DMS53 treated with DMSO at 0.1 percent for 48 hours (cell line): ENCODE results near the gene LLGL2.

ENCODE experiments used
- DNase-seq: peaks from one replicate; lab custom pipeline; 2025; ENCODE audit not compliant: unreplicated experiment; lab: John Stamatoyannopoulos, UW

The LLGL2 gene

DNA sequence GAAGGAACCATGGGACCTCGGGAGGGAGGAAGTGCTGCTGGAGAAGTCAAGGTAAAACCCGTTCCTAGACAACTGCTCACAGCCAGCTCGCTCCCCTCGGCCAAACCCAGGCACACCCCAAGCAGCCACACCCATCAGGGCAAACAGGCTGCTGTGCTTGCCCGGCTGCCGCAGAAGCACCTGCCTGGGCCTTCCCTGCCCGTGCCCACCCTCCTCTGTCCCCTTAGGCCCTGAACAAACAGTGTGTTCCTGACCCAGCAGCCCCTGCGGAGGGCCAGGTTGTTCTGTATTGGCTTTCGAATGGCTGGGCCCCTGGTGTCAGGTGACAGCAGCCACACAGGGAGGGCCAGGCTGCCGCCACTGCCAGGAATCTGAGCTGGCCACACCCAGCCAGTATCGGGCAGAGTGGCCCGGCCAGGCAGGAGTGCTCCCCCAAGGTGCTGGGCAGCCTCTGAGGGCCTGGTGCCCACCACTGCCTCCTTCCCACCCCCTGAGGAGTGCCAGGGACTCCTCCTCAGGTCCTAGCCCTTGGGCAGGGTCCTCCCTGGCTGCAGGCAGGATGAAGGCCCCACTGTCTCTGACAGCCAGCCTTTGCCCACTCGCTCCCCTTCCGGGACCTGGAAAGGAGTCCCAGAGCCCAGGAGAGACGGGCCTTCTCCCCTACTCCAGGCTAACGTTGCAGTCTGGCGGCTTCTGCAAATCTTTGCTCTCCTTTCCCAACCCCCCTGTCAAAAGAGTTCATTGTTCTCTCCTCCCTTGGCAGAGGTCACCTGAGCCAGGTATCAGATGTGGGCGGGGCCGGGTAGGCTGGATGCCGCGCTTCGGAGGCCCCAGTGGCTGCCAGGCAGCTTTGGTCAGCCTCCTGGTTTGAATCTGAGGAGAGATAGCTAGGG is 24.0 kb downstream of the LLGL2 start:
- peak; percentile 72 for DNase-seq

DNA sequence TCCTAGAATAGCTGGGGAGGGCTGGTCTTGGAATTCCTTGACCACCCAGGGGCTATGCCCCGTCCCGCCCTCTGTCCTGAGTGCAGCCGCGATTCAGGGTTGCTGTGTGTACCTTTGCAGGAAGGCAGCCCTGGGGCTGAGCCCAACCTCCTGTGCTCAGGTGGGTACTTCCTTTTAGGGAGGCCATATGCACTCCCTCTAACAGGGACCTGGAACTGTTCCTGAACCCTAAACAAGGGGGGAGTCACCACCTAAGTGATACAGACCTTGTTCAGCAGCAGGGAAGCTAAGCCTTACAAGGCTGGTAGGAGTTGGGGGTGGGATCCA is 24.6 kb downstream of the LLGL2 start:
- peak; percentile 41 for DNase-seq

DNA sequence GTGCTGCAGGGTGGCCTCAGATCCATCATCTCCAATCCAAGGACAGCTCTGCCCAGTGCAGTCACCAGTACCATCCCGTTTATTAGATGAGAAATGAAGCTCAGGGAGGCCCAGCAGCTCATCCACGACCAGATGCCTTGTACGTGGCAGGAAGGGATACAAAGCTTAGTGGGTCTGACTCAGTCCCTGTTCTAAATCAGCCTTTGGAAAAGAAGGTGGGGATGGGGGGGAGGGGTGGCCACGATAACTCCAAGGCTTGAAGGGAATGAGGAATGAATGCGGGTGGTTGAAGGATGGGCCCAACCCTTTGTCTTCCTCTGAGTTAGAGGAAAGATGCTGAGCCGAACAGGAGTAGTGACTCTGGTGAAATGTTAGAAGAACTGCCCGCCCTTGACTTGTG is 25.8 kb downstream of the LLGL2 start:
- no peak for DNase-seq

DNA sequence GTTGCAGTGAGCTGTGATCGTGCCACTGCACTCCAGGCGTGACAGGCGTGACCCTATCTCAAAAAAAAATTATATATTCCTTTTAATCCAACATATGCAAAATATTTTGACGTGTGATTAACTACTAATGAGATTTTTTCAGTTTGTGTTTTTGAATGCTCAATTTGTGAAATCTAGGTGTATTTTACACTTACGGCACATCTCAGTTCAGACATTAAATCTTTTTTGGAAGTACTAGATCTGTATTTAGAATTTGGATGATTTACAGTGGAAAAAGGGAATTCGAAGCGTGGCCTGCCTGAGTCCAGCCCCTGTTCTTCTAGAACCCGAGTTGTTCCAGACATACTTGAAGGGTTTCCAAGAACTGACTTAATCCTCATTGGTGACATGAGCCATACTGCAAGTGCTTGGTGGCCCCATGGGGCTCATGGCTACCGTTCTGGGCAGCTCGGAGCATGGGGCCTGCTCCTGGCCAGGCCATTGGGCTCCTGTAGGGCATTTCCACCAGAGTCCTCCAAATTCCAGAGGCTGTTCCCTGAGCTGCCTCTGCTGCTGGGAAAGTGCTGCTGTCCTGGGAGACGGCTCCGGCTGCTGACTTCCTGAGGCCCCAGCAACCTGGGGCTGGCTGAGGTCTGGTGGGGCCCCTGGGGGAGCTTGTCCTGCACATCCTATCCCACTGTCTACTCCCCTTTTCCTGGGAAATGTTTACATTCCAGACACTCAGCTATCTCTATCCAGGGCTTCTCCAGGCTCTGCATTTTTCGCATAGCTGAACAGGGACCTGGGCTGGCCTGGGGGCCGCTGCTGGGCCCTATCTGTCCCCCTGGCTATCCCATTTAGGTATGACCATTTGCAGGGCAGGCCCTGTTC is 27.2 kb downstream of the LLGL2 start:
- no peak for DNase-seq

DNA sequence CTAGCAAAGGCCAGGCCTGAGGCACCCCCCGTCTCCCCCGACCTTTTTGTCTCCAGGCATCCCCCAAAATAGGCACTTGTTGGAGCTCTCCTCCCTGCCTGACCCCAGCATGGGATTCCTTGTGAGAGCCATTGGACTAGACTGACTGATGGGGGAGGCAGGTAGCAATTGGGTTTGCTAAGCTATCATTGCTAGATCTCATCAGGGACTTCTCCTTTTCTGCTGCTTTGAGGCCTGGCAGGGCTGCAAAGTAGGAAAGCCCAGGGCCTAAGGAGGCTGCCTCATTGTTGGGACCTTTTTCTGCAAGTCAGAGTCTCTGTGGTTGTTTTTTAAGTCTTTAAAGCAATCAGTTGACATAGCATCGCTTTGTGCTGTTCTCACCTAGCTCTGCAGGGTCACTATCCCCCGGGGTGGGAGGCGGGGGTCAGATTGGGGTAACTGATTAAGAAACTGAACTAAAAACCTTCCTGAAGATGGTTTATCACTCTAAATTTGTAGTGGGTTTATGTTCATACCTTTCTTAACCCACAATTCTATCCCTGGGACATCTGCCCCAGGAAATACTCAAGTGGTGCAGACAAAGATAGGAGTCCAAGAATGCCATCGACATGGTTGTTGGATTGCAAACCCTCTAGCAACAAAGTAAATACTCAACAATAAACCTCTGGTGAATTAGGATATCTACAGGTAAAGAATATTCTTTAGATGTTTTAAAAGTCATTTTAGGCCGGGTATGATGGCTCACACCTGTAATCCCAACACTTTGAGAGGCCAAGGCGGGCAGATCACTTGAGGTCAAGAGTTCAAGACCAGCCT is 28.0 kb downstream of the LLGL2 start:
- no peak for DNase-seq

DNA sequence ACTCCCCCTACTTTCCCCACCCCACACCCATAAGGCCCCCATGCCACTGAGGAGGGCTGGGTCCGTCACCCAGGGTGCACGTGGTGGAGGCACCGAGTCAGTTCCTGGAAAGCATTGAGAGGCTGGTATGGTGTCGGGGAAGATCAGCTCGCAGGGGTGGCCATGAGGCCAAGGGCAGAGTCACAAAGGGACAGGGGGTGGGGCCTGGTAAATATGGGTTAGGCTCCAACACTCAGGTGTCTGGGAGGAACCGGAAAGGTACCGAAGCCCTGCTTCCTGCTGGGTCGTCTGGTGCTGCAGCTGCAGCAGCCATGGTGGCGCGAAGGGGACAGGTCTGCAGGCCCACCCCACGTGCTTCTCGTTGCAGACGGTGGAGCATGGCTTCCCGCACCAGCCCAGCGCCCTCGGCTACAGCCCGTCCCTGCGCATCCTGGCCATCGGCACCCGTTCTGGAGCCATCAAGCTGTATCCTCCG is 30.2 kb downstream of the LLGL2 start:
- no peak for DNase-seq

DNA sequence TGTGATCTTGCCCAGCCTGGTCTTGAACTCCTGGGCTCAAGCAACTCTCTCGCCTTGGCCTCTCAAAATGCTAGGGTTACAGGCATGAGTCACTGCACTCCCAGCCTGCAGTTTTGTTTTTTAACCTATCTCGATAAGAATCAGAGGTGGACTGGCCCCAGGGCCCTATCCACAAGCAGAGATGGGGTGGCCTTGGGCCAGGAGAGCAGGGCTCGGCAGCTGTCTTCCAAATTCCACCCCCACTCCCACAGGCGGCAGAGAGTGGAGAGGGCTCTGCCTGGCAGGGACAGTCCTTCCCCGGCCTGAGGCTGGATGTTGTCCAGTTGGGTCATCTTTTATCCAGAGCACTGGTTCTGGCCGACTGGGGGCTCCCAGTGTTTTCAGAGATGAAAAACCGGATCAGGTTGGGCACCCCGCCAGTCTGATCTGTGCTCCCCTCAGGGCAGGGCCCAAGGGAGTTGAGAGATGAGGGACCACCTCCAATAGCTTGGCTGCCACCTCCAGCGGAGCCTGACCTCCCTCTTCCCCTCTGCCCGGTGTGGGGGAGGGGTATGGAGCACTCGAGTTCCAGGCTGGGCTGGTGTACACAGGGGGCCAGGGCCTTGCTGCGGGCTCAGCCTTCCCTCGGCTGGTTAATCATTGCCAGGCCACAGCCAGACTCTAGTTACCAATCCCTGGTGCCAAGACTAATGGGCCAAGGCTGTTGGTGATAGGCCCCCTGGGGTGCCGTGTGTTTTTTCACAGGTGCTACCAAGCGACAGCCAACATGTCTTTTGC is 31.8 kb downstream of the LLGL2 start:
- peak; percentile 96 for DNase-seq

DNA sequence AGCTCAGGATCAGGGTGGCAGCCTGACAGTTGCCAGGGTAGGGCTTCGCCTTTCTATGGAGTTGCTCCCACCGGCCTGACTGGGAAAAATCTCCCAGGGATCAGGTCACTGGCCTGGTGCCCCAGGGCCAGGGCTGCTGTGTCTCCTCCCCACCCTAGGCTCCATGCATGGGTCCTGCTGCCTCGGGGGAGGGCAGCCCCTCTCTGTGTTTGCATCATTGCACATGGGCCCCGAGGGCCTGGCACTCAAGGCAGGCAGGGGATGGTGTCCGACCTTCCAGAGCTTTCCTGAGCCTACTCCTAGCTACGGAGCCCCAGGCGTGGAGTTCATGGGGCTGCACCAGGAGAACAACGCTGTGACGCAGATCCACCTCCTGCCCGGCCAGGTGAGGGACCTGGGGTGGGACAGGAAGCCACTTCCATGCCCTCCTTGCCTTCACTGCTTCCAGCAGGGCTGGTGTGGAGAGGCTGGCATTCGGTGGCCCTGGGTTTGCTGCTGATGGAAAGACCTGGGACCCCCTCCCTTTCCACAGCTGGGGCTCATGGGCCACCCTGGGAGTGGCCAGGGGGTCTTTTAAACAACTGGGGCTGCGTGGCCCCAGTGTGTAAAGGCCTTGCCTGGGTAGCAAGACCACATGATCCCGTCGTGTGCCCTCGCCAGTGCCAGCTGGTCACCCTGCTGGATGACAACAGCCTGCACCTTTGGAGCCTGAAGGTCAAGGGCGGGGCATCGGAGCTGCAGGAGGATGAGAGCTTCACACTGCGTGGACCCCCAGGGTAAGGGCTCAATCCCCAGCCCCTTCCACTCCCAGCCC is 32.6 kb downstream of the LLGL2 start:
- no peak for DNase-seq

DNA sequence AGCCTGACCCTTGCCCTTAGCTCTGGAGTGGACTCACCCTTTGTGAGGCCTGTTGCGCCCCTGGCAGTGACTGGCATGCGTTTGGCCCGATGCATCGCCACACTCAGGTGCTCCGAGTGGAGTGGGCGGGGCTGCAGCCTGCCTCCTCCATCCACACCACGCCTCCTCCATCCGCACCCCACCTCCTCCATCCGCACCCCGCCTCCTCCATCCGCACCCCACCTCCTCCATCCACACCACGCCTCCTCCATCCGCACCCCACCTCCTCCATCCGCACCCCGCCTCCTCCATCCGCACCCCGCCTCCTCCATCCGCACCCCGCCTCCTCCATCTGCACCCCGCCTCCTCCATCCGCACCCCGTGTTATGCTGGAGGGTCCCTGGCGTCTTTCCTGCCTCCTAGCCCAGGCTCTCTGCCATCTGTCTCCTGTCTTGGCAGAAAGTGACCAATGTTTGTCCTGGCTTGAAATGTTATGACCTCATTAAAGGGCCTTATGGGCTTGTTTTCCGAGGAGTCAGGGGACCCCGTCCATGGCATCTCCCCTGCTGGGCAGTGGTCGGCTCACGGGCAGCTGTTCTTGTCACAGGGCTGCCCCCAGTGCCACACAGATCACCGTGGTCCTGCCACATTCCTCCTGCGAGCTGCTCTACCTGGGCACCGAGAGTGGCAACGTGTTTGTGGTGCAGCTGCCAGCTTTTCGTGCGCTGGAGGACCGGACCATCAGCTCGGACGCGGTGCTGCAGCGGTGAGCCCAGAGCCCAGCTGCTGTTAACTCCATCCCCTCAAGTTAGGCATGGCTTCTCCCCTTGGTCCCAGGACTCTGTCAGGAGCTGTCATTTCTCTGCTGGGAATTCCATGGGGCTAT is 33.4 kb downstream of the LLGL2 start:
- no peak for DNase-seq

DNA sequence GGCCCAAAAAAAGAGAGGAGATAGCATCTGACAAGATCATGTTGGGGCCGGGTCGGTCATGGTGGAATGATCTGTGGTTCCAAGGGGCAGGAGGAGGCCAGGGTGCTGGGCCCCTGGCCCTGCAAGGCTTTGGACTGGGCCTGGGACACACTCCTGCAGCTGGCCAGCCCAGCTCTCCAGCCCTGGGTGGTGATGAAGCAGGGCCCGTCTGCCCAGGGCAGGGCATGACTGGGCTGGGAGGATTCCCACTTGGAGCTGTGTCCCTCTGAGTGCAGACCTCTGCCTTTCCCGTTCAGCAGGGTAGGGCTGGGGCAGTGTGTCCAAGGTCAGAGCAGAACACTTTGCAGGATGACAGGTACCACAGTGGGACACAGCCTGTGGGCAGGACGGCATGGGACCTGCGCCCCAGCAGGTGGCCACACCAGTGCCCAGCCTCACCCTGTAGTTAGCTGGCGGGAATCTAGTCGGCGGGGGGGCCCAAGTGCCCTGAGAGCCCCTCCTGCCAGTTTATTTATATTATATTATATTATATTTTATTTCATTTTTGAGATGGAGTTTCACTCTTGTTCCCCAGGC is 34.5 kb downstream of the LLGL2 start:
- no peak for DNase-seq

DNA sequence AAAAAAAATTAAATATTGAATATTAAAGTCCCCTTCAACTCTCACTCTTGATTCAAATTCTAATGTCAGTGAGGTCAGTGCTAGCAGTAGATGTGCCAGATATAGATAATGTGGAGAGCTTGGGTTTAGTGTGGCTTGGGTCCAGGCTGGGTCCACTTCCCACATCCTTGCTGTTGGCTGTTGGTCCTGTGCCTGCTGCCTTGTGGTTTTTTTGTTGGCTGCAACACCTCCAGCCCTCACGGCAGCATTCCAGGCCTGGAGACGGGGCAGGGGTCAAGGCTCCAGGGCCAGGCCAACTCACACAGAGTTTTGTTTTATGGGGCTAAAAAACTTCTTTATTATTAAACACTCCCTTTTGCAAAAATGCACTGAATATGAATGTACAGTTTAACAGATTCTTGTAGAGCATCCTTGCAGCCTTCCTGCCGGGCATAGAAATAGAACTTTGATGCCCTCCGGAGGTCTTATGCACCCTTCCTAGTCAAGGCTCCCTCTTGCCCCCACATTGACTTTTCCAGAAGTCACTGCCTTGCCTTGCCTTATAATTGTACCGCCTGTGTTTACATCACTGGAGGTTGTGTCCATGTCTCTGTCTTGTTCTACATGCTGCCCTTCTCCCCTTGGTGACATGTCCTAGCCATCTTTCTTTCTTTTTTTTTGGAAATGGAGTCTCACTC is 36.6 kb downstream of the LLGL2 start:
- no peak for DNase-seq

DNA sequence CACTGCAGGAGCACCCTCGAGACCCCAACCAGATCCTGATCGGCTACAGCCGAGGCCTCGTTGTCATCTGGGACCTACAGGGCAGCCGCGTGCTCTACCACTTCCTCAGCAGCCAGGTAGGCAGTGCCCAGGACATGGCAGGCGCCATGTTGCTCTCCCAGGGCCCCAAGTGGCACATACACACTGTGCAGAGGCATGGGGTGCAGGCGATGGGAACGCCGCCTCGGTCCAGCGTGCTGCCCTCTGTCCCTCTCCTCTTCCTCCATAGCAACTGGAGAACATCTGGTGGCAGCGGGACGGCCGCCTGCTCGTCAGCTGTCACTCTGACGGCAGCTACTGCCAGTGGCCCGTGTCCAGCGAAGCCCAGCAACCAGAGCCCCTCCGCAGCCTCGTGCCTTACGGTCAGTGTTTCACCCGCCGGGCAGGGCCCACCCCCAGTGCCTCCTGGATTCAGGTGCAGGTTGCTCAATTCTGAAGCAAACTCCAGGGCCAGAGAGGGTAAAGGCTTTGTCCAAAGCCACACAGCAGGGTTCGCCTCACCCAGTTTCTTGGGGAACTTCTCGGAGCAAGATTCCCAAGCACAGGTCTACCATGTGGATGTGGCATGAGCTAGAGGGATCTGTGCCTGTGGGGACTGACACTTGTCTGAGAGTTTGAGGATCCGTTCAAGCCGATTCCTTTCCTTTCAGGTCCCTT is 37.7 kb downstream of the LLGL2 start:
- DNase-seq: no peak

DNA sequence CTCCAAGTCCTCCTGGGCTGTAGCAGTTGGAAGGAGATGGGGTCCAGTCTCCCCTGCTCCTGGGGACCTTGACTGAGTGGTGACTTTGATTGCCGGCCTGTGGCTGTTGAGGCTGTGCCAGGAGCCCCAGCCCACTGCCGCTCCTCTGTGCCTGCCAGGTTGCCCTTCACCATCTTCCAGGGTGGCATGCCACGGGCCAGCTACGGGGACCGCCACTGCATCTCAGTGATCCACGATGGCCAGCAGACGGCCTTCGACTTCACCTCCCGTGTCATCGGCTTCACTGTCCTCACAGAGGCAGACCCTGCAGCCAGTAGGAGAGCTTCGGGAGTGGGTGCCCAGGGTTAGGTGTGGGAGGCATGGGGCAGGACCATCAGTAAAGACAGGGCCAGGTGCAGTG is 38.7 kb downstream of the LLGL2 start:
- no peak for DNase-seq

DNA sequence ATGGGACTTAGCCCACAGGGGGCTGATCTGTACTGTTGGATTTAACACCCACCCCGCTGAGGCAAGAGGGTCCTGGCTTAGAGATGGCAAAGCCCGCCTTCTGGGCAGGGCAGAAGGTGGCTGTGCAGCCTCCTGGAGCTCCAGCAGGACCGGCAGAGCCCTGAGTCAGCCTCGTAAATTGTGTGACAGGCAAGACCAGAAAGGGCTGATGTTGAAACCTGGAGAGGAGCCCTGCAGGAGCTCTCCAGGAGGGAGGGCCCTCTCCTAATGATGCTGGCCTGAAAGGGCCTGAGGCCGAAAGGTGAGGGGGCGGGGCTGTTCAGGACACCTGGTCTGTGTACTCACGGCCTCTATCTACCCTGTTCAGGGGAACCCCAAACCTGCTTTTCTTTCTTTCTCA is 39.6 kb downstream of the LLGL2 start:
- DNase-seq: no peak

DNA sequence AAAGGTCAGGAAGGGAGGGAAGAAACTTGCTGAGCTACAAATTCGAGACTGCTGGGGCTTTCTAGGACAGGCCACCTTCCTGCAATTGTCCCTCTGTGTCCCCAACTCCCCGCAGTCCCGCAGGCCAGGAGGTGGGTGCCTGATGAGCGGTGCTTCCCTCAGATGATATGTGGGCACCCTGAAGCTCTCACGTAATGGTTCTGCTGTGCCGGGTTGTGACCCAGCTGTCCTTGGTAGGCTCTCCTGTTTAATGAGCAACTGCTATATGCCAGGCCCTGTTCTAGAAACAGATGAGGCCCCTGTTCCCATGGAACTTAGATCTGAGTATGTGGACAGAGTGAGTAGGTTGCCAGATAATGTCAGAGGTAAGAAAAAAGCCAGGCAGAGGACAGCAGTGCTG is 40.1 kb downstream of the LLGL2 start:
- no peak for DNase-seq

DNA sequence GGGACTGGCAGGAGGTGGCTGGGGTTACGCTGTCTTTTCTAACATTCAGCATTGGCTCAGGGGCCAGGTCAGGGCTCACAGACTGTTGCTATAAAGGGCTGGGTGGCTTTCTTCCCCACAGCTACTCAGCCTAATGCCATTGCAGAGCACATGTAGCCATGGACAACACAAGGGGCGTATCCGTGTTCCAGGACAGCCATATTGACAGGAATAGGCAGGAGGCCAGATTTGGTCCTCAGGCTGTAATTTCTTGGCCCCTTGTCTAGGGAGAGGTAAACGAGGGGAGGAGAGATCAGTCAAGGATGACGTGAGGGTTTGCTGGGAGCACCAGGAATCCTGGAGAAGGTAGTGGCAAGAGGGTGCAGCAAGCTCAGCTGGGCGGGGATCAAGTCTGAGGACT is 40.9 kb downstream of the LLGL2 start:
- DNase-seq: no peak

DNA sequence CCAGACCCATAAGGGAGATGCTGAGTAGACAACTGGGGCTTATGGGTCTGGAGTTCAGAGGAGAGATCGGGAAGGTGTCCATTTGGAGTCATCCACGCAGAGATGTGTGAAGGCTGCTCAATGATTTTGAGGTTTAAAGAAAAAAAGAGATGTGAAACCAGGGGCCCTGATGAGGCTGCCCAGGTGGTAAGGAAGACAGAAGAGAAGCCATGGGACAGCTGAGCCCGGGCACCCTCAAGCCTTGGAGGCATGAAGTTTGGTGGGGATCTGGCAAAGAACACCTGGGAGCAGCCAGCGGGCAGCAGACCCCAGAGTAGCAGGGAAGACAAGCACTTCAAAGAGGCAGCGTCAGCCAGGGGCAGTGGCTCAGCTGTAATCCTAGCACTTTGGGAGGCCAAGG is 41.3 kb downstream of the LLGL2 start:
- no peak for DNase-seq
